GM21390 (cell line): ENCODE results near the gene NEURL1B.
"Not testable (repeated sequence)": the region's sequence is repeated elsewhere in the genome, so short reads cannot be mapped to it uniquely, and the experiment has no call there.

Experiments used
- ATAC-seq: cut with Tn5 transposase; IDR thresholded peaks from one replicate; pipeline ENCODE4 v1.9.1; 2021; ENCODE audit not compliant: unreplicated experiment

Gene NEURL1B, protein sequence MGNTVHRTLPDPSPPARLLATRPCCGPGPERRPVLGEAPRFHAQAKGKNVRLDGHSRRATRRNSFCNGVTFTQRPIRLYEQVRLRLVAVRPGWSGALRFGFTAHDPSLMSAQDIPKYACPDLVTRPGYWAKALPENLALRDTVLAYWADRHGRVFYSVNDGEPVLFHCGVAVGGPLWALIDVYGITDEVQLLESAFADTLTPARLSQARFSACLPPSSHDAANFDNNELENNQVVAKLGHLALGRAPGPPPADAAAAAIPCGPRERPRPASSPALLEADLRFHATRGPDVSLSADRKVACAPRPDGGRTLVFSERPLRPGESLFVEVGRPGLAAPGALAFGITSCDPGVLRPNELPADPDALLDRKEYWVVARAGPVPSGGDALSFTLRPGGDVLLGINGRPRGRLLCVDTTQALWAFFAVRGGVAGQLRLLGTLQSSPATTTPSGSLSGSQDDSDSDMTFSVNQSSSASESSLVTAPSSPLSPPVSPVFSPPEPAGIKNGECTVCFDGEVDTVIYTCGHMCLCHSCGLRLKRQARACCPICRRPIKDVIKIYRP

DNA sequence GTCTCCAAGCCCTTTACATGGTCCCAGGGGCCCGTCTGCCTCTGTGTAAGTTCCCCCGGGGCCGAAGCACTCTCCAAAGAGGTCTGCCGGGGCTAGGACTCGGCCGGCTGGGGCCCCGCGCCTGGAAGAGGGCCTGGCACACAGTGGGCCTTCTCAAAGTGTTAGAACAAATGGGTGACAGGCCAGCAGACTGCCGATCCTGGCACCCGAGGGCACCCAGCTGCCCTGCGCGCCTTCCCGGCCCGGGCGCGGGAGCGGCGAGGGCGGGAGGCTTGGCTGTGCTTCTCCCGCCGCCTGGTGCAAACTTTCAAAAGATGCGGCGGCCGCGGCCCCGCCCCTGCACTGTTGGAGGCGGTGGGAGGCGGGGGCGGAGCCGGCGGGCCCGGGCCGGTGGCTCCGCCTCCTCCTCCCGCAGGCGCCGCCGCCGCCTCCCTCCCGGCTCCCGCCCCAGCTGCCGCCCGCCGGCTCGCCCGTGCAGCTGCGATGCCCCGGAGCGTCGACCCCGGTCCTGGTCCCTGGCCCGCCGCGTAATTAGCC lies at the start of gene NEURL1B:
TSS of gene NEURL1B (plus strand) at position 442 of the 537 bp plus-strand sequence. CDS start 144 bp downstream, outside the sequence.
- ATAC-seq, result no peak

- no peak for ATAC-seq
Observed at GRCh38 chr5:172591636-172592035, 49.4 kb upstream of the NEURL1B start.

DNA sequence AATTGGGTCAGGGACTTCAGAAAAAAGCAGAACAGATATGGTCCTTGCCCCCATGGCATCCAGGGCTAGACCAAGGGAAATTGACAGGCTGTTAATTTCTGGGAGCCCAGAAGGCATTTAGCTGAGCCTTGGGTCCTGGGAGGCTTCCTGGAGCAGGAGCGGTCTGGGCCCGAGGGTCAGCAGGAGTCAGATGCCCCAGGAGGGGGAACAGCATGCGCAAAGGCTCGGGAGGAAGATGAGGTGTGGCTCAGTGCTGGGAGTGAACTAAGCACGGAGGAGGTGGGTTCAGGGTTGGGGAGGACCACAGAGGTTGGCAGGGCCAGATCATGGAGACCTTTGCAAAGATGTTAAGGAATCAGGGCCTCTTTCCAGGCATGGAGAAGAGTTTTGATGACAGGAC lies 48.2 kb upstream of the NEURL1B start:
- ATAC-seq, result no peak

GRCh38 chr5:172593306-172593705 lies 47.8 kb upstream of the NEURL1B start:
- ATAC-seq, result no peak

DNA sequence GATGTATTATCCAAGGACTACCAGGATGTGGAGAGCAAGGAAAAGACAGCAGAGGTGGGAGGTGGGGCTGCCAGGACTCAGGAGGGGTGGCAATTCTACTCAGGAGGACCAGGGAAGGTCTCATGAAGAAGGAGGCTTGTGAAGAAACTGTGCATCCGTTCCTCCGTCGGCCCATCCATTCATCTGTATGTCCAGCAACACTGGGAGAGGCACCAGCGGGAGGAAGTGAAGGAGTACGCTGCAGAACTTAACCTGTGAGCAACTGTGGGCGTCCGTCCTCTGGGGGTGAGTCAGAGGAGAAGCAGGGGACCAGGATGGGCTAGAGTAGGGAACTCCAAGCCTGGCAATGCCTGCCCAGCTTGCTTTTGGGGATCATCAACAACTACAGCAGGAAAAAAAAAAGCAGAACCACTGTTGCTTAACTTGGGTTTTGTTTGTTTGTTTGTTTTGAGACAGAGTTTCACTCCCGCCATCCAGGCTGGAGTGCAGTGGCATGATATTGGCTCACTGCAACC lies 47.3 kb upstream of the NEURL1B start:
- ATAC-seq, result no peak

GRCh38 chr5:172594431-172594830 lies 46.6 kb upstream of the NEURL1B start:
- ATAC-seq, result no peak

DNA sequence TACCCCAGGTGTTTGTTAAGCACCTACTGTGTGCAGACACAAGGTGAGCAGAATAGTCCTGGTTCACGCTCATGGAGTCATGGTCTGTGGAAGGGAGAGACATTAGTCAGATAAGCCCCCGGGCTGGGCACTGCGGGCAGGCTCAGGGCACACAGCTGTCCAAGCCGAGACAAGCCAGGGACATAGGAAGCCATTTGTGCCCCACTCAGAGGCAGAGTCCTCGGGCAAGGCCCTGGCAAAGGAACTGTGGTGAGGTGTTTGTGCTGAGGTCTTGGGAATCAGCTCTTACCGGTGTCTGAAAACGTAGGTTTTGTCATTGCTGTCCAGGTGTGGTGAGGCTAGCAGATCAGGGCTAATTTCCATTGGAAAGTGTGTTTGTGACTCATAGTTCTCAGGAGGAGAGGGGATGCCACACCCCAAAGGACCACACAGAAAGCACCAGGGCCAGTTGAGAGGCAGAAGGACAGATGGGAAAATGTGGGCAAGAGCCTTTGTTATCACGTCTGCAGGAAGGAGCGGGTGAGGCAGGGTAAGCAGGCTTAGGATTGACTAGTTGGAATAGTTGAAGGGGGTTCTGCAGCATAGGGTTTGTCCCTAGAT lies 46.1 kb upstream of the NEURL1B start:
- no peak for ATAC-seq

GRCh38 chr5:172595596-172596455 lies 45.2 kb upstream of the NEURL1B start:
- ATAC-seq, result no peak

DNA sequence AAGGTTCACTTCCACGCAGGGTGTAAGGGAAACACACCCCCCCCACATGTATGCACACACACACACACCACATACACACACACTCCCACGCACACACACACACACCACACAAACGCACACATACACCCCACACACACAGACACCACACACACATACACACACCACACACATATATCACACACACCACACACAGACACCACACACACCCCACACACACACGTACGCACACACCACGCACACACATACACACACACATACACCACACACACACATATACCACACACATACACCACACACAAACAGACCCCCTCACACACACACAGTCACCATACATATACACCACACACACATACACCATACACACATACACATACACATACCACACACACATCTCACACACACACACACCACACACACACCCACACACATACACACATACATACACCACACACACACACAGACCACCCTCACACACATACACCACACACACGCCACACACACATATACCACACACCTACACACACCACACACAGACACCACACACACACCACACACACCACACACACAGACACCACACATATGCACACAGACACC lies 44.3 kb upstream of the NEURL1B start:
- no peak for ATAC-seq

DNA sequence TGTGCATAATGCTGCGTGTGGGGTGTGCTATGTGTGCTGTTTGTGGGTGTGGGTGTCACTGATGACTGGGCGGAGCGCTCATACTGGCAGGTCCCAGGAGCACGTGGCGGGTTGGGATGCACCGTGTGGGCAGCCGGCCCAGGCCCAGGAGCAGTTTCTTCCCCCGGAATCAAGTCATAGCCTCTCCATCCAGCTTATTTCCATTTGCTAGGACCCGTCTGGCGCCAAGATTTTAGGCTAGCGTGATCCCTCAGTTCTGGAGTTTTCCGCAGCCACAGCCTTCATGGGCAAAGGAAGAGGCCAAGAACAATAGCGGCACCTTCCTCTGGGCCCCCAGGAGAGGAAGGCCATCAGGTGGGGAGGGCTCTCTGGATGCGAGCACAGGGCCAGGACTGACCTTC lies 43.3 kb upstream of the NEURL1B start:
- ATAC-seq, result no peak

- ATAC-seq, result no peak
Observed at GRCh38 chr5:172598251-172599203, 42.5 kb upstream of the NEURL1B start.

GRCh38 chr5:172599204-172599567 lies 41.9 kb upstream of the NEURL1B start:
- ATAC-seq, result no peak

DNA sequence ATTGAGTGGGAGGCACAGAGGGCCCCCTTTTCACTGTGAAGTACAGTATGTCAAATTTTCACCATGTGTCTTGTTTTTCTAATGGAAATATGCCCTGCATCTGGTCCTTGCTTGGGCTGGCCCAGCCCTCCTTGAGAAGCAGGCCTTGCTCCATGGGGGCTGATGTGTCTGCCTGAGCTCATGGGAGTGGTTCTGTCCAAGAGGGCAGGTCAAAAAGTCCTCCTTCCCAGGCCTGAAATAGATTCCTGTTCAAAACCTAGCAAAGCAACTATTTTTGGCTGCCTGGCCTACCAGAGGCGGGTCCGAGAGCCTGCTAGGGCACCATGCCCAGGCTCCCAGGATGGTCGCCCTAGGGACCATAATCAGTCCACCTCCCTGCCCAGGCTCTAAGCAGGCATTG lies 40.5 kb upstream of the NEURL1B start:
- ATAC-seq, result no peak

DNA sequence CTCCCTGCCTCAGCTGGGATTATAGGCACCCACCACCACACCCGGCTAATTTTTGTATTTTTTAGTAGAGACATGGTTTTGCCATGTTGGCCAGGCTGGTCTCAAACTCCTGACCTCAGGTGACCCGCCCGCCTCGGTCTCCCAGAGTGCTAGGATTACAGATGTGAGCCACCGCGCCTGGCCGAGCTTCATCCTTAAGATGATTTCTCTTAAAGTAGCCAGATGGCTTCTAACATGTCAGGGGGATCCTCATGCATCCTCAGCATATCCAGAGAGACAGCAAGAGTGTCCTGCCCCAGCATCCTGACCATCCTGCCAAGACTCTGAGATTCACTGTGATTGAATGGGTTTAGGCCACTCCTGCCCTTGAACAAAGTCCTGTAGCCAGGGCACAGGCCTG lies 39.5 kb upstream of the NEURL1B start:
- ATAC-seq, result not testable (repeated sequence)

- no peak for ATAC-seq
Observed at GRCh38 chr5:172602783-172603231, 38.3 kb upstream of the NEURL1B start.

GRCh38 chr5:172603251-172603806 lies 37.7 kb upstream of the NEURL1B start:
- no peak for ATAC-seq

DNA sequence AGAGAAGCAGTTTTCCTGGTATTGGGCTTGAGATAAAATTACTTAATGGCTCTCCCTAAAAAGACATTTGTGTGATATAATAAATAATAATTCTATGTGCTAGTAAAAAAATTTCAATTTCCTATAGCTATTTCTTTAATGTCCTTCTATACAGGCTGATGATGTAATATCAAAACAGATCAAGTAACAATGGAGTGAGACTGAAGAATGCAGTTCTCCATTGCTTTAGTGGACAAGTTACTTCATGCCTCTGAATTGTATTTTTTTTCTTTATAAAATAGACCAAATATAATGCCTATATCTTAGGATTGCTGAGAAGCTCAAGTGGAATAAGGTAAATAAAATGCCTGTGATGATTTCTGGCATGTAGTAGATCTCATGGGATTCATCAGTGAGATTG lies 35.6 kb upstream of the NEURL1B start:
- no peak for ATAC-seq

DNA sequence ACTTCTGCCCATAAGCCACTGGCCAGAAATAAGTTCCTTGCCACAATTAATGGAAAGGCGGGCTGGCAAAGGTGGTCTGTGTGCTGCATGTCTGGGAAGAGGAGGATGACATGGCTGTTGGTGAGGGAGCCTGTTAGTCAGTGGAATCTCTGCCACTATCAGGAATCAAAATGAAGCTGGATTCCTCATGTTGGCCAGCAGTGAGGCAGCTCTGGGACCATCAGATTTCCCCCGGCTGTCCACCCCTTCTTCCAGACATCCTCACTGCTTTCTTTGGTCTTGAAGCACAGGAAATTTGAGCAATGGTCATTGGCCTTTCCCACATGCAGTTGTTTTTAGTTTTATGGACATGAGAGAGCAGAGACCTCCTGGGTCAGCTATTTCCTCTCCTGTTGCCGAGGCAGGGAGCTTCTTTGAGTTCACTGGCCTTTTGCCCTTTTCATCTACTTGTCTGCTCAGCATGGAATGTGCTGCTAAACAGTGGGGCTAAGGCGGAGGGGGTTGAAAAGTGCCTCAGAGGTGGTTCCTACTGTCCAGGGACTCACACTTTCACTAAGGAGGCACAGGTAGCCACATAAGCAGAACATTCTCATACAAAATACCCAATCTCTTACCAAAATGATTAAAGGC lies 34.8 kb upstream of the NEURL1B start:
- ATAC-seq, result no peak
